WERI-Rb-1 (cell line): ENCODE measurements around the gene CHIT1.

Experiments used
- DNase-seq: peaks from one replicate; pipeline ENCODE4 v3.0.0-alpha.2; 2020
- H3K27ac ChIP-seq: fragments of 250-450 bp; sonication (Bioruptor Pico); 2 replicates; pipeline ENCODE4 v1.5.1; 2020; ENCODE audit warnings: mild to moderate bottlenecking, moderate library complexity
- H3K27me3 ChIP-seq: fragments of 250-450 bp; sonication (Bioruptor Pico); 2 replicates; pipeline ENCODE4 v1.5.1; 2021; ENCODE audit warnings: mild to moderate bottlenecking, low read depth, moderate library complexity; ENCODE audit not compliant: insufficient read depth, severe bottlenecking
- H3K36me3 ChIP-seq: fragments of 250-450 bp; sonication (Bioruptor Pico); 2 replicates; pipeline ENCODE4 v1.5.1; 2020; ENCODE audit warnings: mild to moderate bottlenecking, moderate library complexity
- H3K4me3 ChIP-seq: 2 replicates; pipeline ENCODE4 v1.5.1; 2011; ENCODE audit warnings: low read depth, mild to moderate bottlenecking, control low read depth, low read length
- H3K9me3 ChIP-seq: fragments of 250-450 bp; sonication (Bioruptor Pico); 2 replicates; pipeline ENCODE4 v1.5.1; 2021; ENCODE audit warnings: mild to moderate bottlenecking, moderate library complexity; ENCODE audit not compliant: severe bottlenecking
- CTCF ChIP-seq: IDR thresholded peaks from 2 replicates; pipeline ENCODE4 v1.5.1; 2011; ENCODE audit warnings: low read depth, mild to moderate bottlenecking, control low read depth, inconsistent platforms, low read length

The CHIT1 gene

GRCh38 chr1:203275656-203276272 is 46.3 kb upstream of the CHIT1 start:
- Histone ChIP-seq H3K4me3 (no peak overlapping the region), H3K9me3 (no peaks in the 10 kb centered on the region), H3K36me3 (no peaks in the 10 kb centered on the region), H3K27ac (no peak overlapping the region), H3K27me3 (no peaks in the 10 kb centered on the region)
- DNase-seq, result no peak
- TF ChIP-seq CTCF, result no peak

GRCh38 chr1:203274603-203275381 is 45.3 kb upstream of the CHIT1 start:
- H3K36me3 ChIP-seq, result no peaks in the 10 kb centered on the region
- no peak overlapping the region for H3K4me3 ChIP-seq
- no peak overlapping the region for H3K27ac ChIP-seq
- no peak for TF ChIP-seq CTCF
- no peaks in the 10 kb centered on the region for H3K27me3 ChIP-seq
- DNase-seq, result no peak
- H3K9me3 ChIP-seq, result no peaks in the 10 kb centered on the region

GRCh38 chr1:203273869-203274602 is 44.6 kb upstream of the CHIT1 start:
- no peak for TF ChIP-seq CTCF
- Histone ChIP-seq H3K36me3 (no peaks in the 10 kb centered on the region), H3K27ac (peak overlapping the region; percentile 65), H3K9me3 (no peaks in the 10 kb centered on the region), H3K27me3 (no peaks in the 10 kb centered on the region), H3K4me3 (no peak overlapping the region)
- DNase-seq, result no peak

- H3K27ac ChIP-seq, result peak overlapping the region; percentile 65
- DNase-seq, result peak; percentile 100
- no peaks in the 10 kb centered on the region for H3K36me3 ChIP-seq
- no peaks in the 10 kb centered on the region for H3K27me3 ChIP-seq
- H3K9me3 ChIP-seq, result no peaks in the 10 kb centered on the region
- H3K4me3 ChIP-seq, result peak overlapping the region; percentile 11
- TF ChIP-seq CTCF, result peak; percentile 99
Measured at GRCh38 chr1:203273206-203273868, 43.9 kb upstream of the CHIT1 start.

GRCh38 chr1:203272633-203273205 is 43.2 kb upstream of the CHIT1 start:
- Histone ChIP-seq H3K27ac (peak overlapping the region; percentile 30), H3K9me3 (no peaks in the 10 kb centered on the region), H3K36me3 (no peaks in the 10 kb centered on the region), H3K27me3 (no peaks in the 10 kb centered on the region), H3K4me3 (no peak overlapping the region)
- no peak for DNase-seq
- TF ChIP-seq CTCF, result no peak
